Panc1 (cell line): ENCODE measurements around the gene SLC4A5. TPM values are rescaled to one million over a fixed set of nuclear protein-coding genes. Genes with fewer than 3 reads are reported as not detected.

Source experiments
- total RNA-seq: library from RNA; stranded (reverse); gene quantifications from one replicate; pipeline ENCODE4 v1.2.1, GENCODE V29; 2021; ENCODE audit not compliant: unreplicated experiment

Gene SLC4A5
- total RNA-seq, 1 experiment from 2014 or later = 1.2 TPM

Other genes with a start within 250 kb of the SLC4A5 start
- gene BOLA3, start 195.5 kb downstream of the SLC4A5 start, total RNA-seq = 69.7 TPM
- gene MOB1A, start 164.5 kb downstream of the SLC4A5 start, total RNA-seq = 184 TPM
- gene MTHFD2, start 144.8 kb downstream of the SLC4A5 start, total RNA-seq = 215 TPM
- 190 TPM for gene DCTN1, start 36.9 kb upstream of the SLC4A5 start, total RNA-seq
- gene C2orf81, start 78.2 kb upstream of the SLC4A5 start, total RNA-seq = 3.9 TPM
- gene WDR54, start 78.3 kb upstream of the SLC4A5 start, total RNA-seq = 27.7 TPM
- 83.1 TPM for gene RTKN, start 98.5 kb upstream of the SLC4A5 start, total RNA-seq
- gene INO80B, start 111.7 kb upstream of the SLC4A5 start, total RNA-seq = 26.5 TPM
- 67.6 TPM for gene WBP1, start 115.0 kb upstream of the SLC4A5 start, total RNA-seq
- 79.5 TPM for gene MOGS, start 122.0 kb upstream of the SLC4A5 start, total RNA-seq
- gene MRPL53, start 129.3 kb upstream of the SLC4A5 start, total RNA-seq = 98.1 TPM
- 24.2 TPM for gene CCDC142, start 139.6 kb upstream of the SLC4A5 start, total RNA-seq
- 38.7 TPM for gene TTC31, start 139.7 kb upstream of the SLC4A5 start, total RNA-seq
- gene LBX2, start 156.2 kb upstream of the SLC4A5 start, total RNA-seq = 9.6 TPM
- gene PCGF1, start 164.3 kb upstream of the SLC4A5 start, total RNA-seq = 36.8 TPM
- gene TLX2, start 171.0 kb upstream of the SLC4A5 start, total RNA-seq = not detected
- gene DQX1, start 182.8 kb upstream of the SLC4A5 start, total RNA-seq = 0.41 TPM
- gene AUP1, start 186.3 kb upstream of the SLC4A5 start, total RNA-seq = 142 TPM
- 21.2 TPM for gene HTRA2, start 186.5 kb upstream of the SLC4A5 start, total RNA-seq
- 1.0 TPM for gene LOXL3, start 210.5 kb upstream of the SLC4A5 start, total RNA-seq
- gene DOK1, start 211.3 kb upstream of the SLC4A5 start, total RNA-seq = 6.2 TPM